Keratinocyte (primary cell): ENCODE results near the gene DEGS2. TPM values are rescaled to one million over a fixed set of nuclear protein-coding genes. Genes with fewer than 3 reads are reported as not detected.
A peak's percentile ranks its signal among the peaks of the same experiment; 100 is the strongest.

ENCODE experiments used
- DNase-seq: peaks from one replicate; pipeline ENCODE4 v3.0.0-alpha.2; 2011; ENCODE audit warnings: low read depth, missing footprints, low spot score
- FAIRE-seq: peaks from 2 replicates; lab custom pipeline; 2011; peaks lifted over from hg19 to GRCh38; lab: Jason Lieb, UNC
- H2AFZ ChIP-seq: 2 replicates; pipeline ENCODE4 v1.6.0; 2012; ENCODE audit warnings: low read length, control low read depth, inconsistent platforms; ENCODE audit not compliant: control insufficient read depth
- H3K27ac ChIP-seq: 2 replicates; pipeline ENCODE4 v1.5.1; 2011; ENCODE audit warnings: low read length; ENCODE audit not compliant: control insufficient read depth, insufficient read depth
- H3K27me3 ChIP-seq: 3 replicates; pipeline ENCODE4 v1.6.0; 2011; ENCODE audit warnings: low read length; ENCODE audit not compliant: control insufficient read depth, insufficient read depth; ENCODE audit errors: extremely low read depth
- H3K36me3 ChIP-seq, 2 experiments: 2 replicates in 1 of 2; 3 replicates in 1 of 2; pipeline ENCODE4 v1.5.1; 2011; ENCODE audit warnings: low read length in 2 of 2, mild to moderate bottlenecking in 1 of 2; ENCODE audit not compliant: control insufficient read depth in 2 of 2, insufficient read depth in 2 of 2; ENCODE audit errors: extremely low read depth in 1 of 2
- H3K4me1 ChIP-seq: 3 replicates; pipeline ENCODE4 v1.5.1; 2011; ENCODE audit warnings: low read length; ENCODE audit not compliant: control insufficient read depth, insufficient read depth; ENCODE audit errors: extremely low read depth
- H3K4me2 ChIP-seq: 3 replicates; pipeline ENCODE4 v1.6.0; 2011; ENCODE audit warnings: low read depth, low read length; ENCODE audit not compliant: control insufficient read depth, insufficient read depth; ENCODE audit errors: extremely low read depth
- H3K4me3 ChIP-seq, 3 experiments: fragments of 200-600 bp in 1 of 3; sonication (generic) in 1 of 3; 2 replicates in 2 of 3; 3 replicates in 1 of 3; pipeline ENCODE4 v1.5.1; 2011 to 2016; ENCODE audit warnings: low read length in 3 of 3, mild to moderate bottlenecking in 3 of 3, control low read depth in 2 of 3, inconsistent platforms in 1 of 3, low read depth in 1 of 3, mixed read lengths in 1 of 3, mixed run types in 1 of 3, moderate library complexity in 1 of 3; ENCODE audit not compliant: control insufficient read depth in 2 of 3, insufficient read depth in 2 of 3; ENCODE audit errors: extremely low read depth in 1 of 3
- H3K79me2 ChIP-seq: 2 replicates; pipeline ENCODE4 v1.6.0; 2012; ENCODE audit warnings: low read length; ENCODE audit not compliant: control insufficient read depth, insufficient read depth
- H3K9ac ChIP-seq: 3 replicates; pipeline ENCODE4 v1.6.0; 2011; ENCODE audit warnings: low read length; ENCODE audit not compliant: control insufficient read depth, insufficient read depth; ENCODE audit errors: extremely low read depth
- H3K9me1 ChIP-seq: 3 replicates; pipeline ENCODE4 v1.6.0; 2011; ENCODE audit warnings: low read length; ENCODE audit not compliant: control insufficient read depth, insufficient read depth; ENCODE audit errors: extremely low read depth
- H3K9me3 ChIP-seq: 2 replicates; pipeline ENCODE4 v1.5.1; 2012; ENCODE audit warnings: low read depth, low read length; ENCODE audit not compliant: control insufficient read depth
- H4K20me1 ChIP-seq: 3 replicates; pipeline ENCODE4 v1.6.0; 2011; ENCODE audit warnings: low read length; ENCODE audit not compliant: control insufficient read depth, insufficient read depth; ENCODE audit errors: extremely low read depth
- EZH2 ChIP-seq: IDR thresholded peaks from one replicate; pipeline ENCODE4 v1.6.1; 2012; ENCODE audit warnings: inconsistent platforms, mild to moderate bottlenecking, low read length, moderate library complexity
- dilution Hi-C: fragments of 300-500 bp; cut with MboI; formaldehyde crosslinking; loops from one replicate; pipeline ENCODE4 v1.7.0; 2020; ENCODE audit warnings: low sequenced_read_pairs; ENCODE audit not compliant: extremely low pct_ligation_motif_present
- polyA plus RNA-seq, 5 experiments: library from polyadenylated mRNA; depleted of rRNA in 3 of 5; stranded (reverse) in 3 of 5; stranded (forward) in 1 of 5; unstranded in 1 of 5; fragments of >200 nt; gene quantifications; 1 replicate in 1 of 5; 2 replicates in 3 of 5; 3 replicates in 1 of 5; pipeline versions ENCODE4 v1.2.1 to v1.2.3, GENCODE V29; 2011 to 2012; ENCODE audit warnings: missing spikeins in 2 of 5, low read depth in 1 of 5, low replicate concordance in 1 of 5
- TF ChIP-seq, protein P1 (sequence below), 3 experiments: IDR thresholded peaks in 1 of 3; conservative IDR thresholded peaks in 1 of 3; optimal IDR thresholded peaks in 1 of 3; 2 replicates in 2 of 3; 3 replicates in 1 of 3; pipeline versions ENCODE3 to v1.5.1; 2011; ENCODE audit warnings: low read length in 3 of 3, mild to moderate bottlenecking in 3 of 3, moderate library complexity in 2 of 3, control low read depth in 1 of 3, inconsistent platforms in 1 of 3; ENCODE audit not compliant: insufficient read depth in 2 of 3; ENCODE audit errors: extremely low read depth in 1 of 3

DEGS2 gene
- polyA plus RNA-seq, 1 donor (not counting 4 experiments of a cell fraction or from before 2014, with no cell fraction given), result 0.46 TPM

DNA sequence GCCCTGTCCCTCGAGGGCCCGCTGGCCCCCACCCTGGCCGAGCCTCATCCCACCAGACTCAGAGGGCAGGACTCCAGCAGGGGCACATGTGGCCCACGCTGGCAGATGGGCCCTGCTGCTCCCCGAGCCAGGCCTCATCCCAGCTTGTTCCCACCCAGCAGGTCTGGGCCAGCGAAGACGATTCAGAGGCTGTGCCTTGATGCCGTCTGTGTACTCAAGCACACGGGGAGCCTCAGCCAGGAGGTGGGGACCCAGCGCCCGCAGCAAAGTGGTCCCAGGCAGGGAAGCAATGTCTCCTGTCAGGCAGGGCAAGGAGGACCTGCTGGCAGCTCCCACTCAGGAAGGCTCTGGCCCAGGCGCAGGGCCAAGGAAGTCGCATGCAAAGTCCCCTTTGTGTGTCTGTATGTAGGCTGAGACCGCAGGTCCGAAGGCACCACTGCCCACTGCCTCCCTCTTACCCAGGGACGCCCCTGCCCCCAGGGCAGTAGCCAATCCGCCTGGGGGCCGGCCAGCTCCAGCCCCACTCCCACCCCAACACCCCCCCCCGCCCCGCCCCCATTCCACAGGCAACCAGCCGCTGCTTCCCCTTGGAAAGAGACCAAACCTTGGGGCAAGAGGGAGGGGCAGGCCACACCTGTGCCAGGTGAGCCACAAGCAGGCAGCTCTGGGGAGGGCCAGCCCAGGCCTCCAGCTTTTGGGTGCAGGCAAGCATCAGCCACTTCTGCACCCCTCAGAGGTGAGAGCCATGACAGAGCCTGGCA lies 9.4 kb downstream of the DEGS2 start:
- H3K9me1 ChIP-seq, result no peaks in the 10 kb centered on the region
- dilution Hi-C loops, result no loop called here
- H3K27ac ChIP-seq, result no peak overlapping the region
- DNase-seq (no peak), FAIRE-seq (peak; percentile 39)
- peaks cover 6% of the 10 kb centered on the region for H3K9me3 ChIP-seq
- H3K4me3 ChIP-seq, result no peak overlapping the region
- no peak overlapping the region for H3K9ac ChIP-seq
- no peaks in the 10 kb centered on the region for H3K36me3 ChIP-seq
- H3K27me3 ChIP-seq, result no peaks in the 10 kb centered on the region
- no peaks in the 10 kb centered on the region for H3K79me2 ChIP-seq
- H3K4me1 ChIP-seq, result peaks cover 19% of the 10 kb centered on the region
- no peak overlapping the region for H3K4me2 ChIP-seq
- no peak overlapping the region for H2AFZ ChIP-seq
- no peaks in the 10 kb centered on the region for H4K20me1 ChIP-seq
- no peak for TF ChIP-seq EZH2
- TF ChIP-seq, protein P1, sequence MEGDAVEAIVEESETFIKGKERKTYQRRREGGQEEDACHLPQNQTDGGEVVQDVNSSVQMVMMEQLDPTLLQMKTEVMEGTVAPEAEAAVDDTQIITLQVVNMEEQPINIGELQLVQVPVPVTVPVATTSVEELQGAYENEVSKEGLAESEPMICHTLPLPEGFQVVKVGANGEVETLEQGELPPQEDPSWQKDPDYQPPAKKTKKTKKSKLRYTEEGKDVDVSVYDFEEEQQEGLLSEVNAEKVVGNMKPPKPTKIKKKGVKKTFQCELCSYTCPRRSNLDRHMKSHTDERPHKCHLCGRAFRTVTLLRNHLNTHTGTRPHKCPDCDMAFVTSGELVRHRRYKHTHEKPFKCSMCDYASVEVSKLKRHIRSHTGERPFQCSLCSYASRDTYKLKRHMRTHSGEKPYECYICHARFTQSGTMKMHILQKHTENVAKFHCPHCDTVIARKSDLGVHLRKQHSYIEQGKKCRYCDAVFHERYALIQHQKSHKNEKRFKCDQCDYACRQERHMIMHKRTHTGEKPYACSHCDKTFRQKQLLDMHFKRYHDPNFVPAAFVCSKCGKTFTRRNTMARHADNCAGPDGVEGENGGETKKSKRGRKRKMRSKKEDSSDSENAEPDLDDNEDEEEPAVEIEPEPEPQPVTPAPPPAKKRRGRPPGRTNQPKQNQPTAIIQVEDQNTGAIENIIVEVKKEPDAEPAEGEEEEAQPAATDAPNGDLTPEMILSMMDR (optimal IDR thresholded peaks at IDR 0.05 in 1 of 3, IDR thresholded peaks at IDR 0.05 in 1 of 3, conservative IDR thresholded peaks at IDR 0.05 in 1 of 3; ENCODE audit: extremely low read depth in 1 of 3, insufficient read depth in 2 of 3, low read length in 3 of 3), result no peak

DNA sequence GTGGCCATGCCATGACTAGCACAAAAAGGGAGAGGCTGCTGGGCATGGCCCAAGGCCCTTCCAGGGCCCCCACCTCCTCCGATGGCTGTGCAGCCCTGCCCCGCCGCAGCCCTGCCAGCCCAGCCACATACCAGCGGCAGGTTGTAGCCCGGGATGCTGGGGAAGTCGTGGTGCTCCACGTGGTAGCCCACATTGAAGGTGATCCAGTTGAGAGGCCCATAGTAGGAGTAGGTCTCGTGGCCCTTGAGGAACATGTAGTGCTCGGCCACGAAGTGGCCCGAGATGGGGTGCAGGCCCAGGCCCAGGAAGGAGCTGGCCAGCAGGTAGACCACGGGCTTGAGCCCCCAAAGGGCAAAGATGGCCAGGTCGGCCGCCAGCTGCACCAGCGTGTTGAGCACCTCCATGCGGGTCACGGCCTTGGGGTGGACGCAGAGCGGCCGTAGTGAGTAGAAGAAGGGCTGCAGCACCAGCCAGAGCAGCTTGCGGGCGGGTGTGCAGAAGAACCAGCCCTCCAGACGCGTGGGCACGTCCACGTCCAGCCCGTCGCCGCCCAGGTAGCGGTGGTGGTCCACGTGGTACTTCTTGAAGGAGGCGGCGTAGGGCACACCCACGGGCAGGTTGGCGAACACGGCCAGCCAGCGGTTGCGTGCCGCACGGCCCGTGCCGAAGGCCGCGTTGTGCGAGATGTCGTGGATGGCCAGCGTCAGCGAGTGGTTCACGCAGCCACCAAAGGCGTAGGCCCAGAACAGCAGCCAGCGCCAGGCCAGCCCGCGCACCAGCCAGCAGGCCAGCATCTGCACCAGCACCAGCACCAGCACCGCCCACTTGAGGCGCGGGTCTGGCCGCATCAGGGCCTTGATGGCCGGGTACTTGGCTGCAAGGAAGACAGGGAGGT lies 10.4 kb downstream of the DEGS2 start:
- DNase-seq (no peak), FAIRE-seq (no peak)
- Histone ChIP-seq H3K9me3 (no peaks in the 10 kb centered on the region), H3K27ac (no peak overlapping the region), H3K36me3 (no peaks in the 10 kb centered on the region), H3K4me1 (peaks cover 19% of the 10 kb centered on the region), H3K9me1 (no peaks in the 10 kb centered on the region), H2AFZ (no peak overlapping the region), H3K4me2 (no peak overlapping the region), H3K79me2 (no peaks in the 10 kb centered on the region), H3K9ac (no peak overlapping the region), H3K27me3 (no peaks in the 10 kb centered on the region), H3K4me3 (no peak overlapping the region), H4K20me1 (no peaks in the 10 kb centered on the region)
- dilution Hi-C loops, result no loop called here
- TF ChIP-seq EZH2, result no peak
- TF ChIP-seq, protein P1 (optimal IDR thresholded peaks at IDR 0.05 in 1 of 3, IDR thresholded peaks at IDR 0.05 in 1 of 3, conservative IDR thresholded peaks at IDR 0.05 in 1 of 3; ENCODE audit: extremely low read depth in 1 of 3, insufficient read depth in 2 of 3, low read length in 3 of 3), result no peak
